PC-9 (cell line): ENCODE measurements around the gene TLE1. TPM values are rescaled to one million over a fixed set of nuclear protein-coding genes. Genes with fewer than 3 reads are reported as not detected.

Source experiments
- BruUV-seq: library from RNA; stranded (reverse); fragments of 400-500 nt; replicated peaks from 2 replicates; lab custom pipeline; 2021; lab: Mats Ljungman, UMichigan
- CTCF ChIA-PET: fragments of 300-600 bp; sonication (Branson Sonifier 250); formaldehyde crosslinking; loops from one replicate; lab custom pipeline; 2022; ENCODE audit warnings: antibody characterized with exemption; lab: Charles Lee
- POLR2A ChIA-PET: fragments of 300-600 bp; sonication (Branson Sonifier 250); formaldehyde crosslinking; loops from one replicate; lab custom pipeline; 2022; ENCODE audit warnings: antibody characterized with exemption; ENCODE audit not compliant: unreplicated experiment; lab: Charles Lee
- DNase-seq, 2 experiments: peaks; one replicate each; pipeline versions ENCODE4 v3.0.0 to v3.0.0-alpha.2; 2015 to 2022; ENCODE audit warnings: mixed read lengths in 1 of 2
- H2AFZ ChIP-seq: fragments of 200-600 bp; sonication (generic); 2 replicates; pipeline ENCODE4 v1.8.1; 2017; ENCODE audit warnings: antibody characterized with exemption
- H3F3A ChIP-seq: fragments of 200-600 bp; sonication (generic); 2 replicates; pipeline ENCODE4 v1.8.1; 2017; ENCODE audit warnings: antibody characterized with exemption, mild to moderate bottlenecking, low read depth; ENCODE audit not compliant: insufficient read depth
- H3K27ac ChIP-seq: fragments of 200-600 bp; sonication (generic); 2 replicates; pipeline ENCODE4 v1.6.1; 2016; ENCODE audit warnings: mixed run types
- H3K27me3 ChIP-seq: fragments of 200-600 bp; sonication (generic); 2 replicates; pipeline ENCODE4 v1.6.1; 2016; ENCODE audit warnings: low read depth, mixed run types; ENCODE audit not compliant: insufficient read depth
- H3K36me3 ChIP-seq: fragments of 200-600 bp; sonication (generic); 2 replicates; pipeline ENCODE4 v1.6.1; 2016; ENCODE audit warnings: low read depth, mixed run types
- H3K4me1 ChIP-seq: fragments of 200-600 bp; sonication (generic); replicated peaks from 2 replicates; pipeline ENCODE4 v1.6.1; 2016; ENCODE audit warnings: mixed run types; ENCODE audit not compliant: insufficient read depth
- H3K4me2 ChIP-seq: fragments of 200-600 bp; sonication (generic); 2 replicates; pipeline ENCODE4 v1.6.1; 2017; ENCODE audit warnings: mixed run types
- H3K4me3 ChIP-seq: fragments of 200-600 bp; sonication (generic); 2 replicates; pipeline ENCODE4 v1.6.1; 2016; ENCODE audit warnings: mixed run types
- H3K79me2 ChIP-seq: fragments of 200-600 bp; sonication (generic); 2 replicates; pipeline ENCODE4 v1.6.1; 2017; ENCODE audit warnings: low read depth, mixed run types
- H3K9me2 ChIP-seq: fragments of 200-600 bp; sonication (generic); 2 replicates; pipeline ENCODE4 v1.8.1; 2017; ENCODE audit warnings: mild to moderate bottlenecking; ENCODE audit not compliant: insufficient read depth
- H3K9me3 ChIP-seq: fragments of 200-600 bp; sonication (generic); 2 replicates; pipeline ENCODE4 v1.8.1; 2016; ENCODE audit warnings: low read depth; ENCODE audit not compliant: insufficient read depth
- H4K20me1 ChIP-seq: fragments of 200-600 bp; sonication (generic); 2 replicates; pipeline ENCODE4 v1.8.1; 2017; ENCODE audit not compliant: insufficient read depth
- CTCF ChIP-seq: fragments of 200-600 bp; sonication (generic); conservative IDR thresholded peaks from 2 replicates; pipeline ENCODE4 v1.6.1; 2017; ENCODE audit warnings: mixed run types, antibody characterized with exemption, mild to moderate bottlenecking, moderate library complexity
- EZH2 ChIP-seq: fragments of 200-600 bp; sonication (generic); IDR thresholded peaks from 2 replicates; pipeline ENCODE4 v1.8.0; 2017; ENCODE audit warnings: antibody characterized with exemption, low read depth
- intact Hi-C: fragments of 100-400 bp; cut with micrococcal nuclease; formaldehyde crosslinking; loops from one replicate; pipeline ENCODE4 v1.10.0; 2022; ENCODE audit not compliant: unreplicated experiment
- total RNA-seq: library from RNA; stranded (reverse); gene quantifications from 2 replicates; pipeline ENCODE4 v1.2.3, GENCODE V29; 2021

TLE1 gene
- total RNA-seq, 1 experiment from 2014 or later, result 80.9 TPM

DNA sequence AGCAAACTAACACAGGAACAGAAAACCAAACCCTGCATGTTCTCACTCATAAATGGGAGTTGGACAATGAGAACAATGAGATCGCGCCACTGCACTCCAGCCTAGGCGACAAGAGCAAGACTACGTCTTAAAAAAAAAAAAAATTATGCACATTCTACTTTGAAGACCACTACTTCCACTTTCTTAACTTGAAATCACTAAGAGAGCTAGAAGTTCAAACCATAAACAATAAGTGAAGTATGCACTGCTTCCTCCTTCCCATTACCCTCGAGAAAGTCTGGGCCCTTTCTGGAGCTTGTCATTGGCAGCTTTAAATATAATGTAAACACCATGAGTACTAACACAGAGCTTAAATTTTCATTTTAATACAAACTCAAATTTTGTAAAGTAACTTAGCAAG lies 94.9 kb downstream of the TLE1 start:
- Histone ChIP-seq H3K9me2 (no peaks in the 10 kb centered on the region), H3K4me3 (no peak overlapping the region), H3K4me2 (no peak overlapping the region), H3K79me2 (no peaks in the 10 kb centered on the region), H2AFZ (no peak overlapping the region), H3K4me1 (no peaks in the 10 kb centered on the region), H3K27ac (no peak overlapping the region), H3K27me3 (no peaks in the 10 kb centered on the region), H4K20me1 (no peaks in the 10 kb centered on the region), H3K9me3 (no peaks in the 10 kb centered on the region), H3F3A (no peaks in the 10 kb centered on the region), H3K36me3 (peaks cover 31% of the 10 kb centered on the region)
- intact Hi-C loops, result no loop called here
- no peak for TF ChIP-seq EZH2
- no peak for TF ChIP-seq CTCF
- BruUV-seq, result no TSS peak
- CTCF ChIA-PET, result no interaction called here
- no peak for DNase-seq
- POLR2A ChIA-PET, result interaction anchor here (0.5 kb wide), 1 partner anchor 95 kb away, joined by 17 read pairs; the partner anchor contains the start of gene TLE1

GRCh38 chr9:81592887-81593266 lies 96.5 kb downstream of the TLE1 start:
- CTCF ChIA-PET, result no interaction called here
- H3K27ac ChIP-seq, result no peak overlapping the region
- H3K4me1 ChIP-seq, result no peaks in the 10 kb centered on the region
- H4K20me1 ChIP-seq, result no peaks in the 10 kb centered on the region
- POLR2A ChIA-PET, result no interaction called here
- no peaks in the 10 kb centered on the region for H3K9me3 ChIP-seq
- no TSS peak for BruUV-seq
- H3K9me2 ChIP-seq, result no peaks in the 10 kb centered on the region
- TF ChIP-seq EZH2 (no peak), CTCF (no peak)
- no peak overlapping the region for H3K4me2 ChIP-seq
- intact Hi-C loops, result no loop called here
- H3K36me3 ChIP-seq, result peaks cover 23% of the 10 kb centered on the region
- no peaks in the 10 kb centered on the region for H3K79me2 ChIP-seq
- H3K4me3 ChIP-seq, result no peak overlapping the region
- H3K27me3 ChIP-seq, result no peaks in the 10 kb centered on the region
- no peak for DNase-seq
- H3F3A ChIP-seq, result no peaks in the 10 kb centered on the region
- no peak overlapping the region for H2AFZ ChIP-seq

DNA sequence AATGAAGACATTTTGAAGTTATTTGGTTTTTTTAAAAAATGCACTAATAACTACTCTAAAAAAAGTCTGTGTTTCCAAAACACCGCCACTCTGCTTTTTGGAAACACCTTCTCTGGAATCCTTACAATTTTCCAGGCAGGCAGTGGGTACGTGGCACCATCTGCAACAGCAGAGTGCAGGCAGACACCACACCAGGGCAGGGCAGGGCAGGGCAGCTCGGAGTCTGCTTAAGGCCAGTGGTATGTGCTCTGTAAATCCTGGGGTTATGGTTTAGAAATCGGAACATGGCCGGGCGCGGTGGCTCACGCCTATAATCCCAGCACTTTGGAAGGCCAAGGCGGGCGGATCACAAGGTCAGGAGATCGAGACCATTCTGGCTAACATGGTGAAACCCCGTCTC lies 97.6 kb downstream of the TLE1 start:
- Histone ChIP-seq H3K9me3 (no peaks in the 10 kb centered on the region), H3K4me2 (no peak overlapping the region), H3K79me2 (no peaks in the 10 kb centered on the region), H4K20me1 (no peaks in the 10 kb centered on the region), H3K4me1 (no peaks in the 10 kb centered on the region), H3K27ac (no peak overlapping the region), H3K36me3 (peaks cover 26% of the 10 kb centered on the region), H3K4me3 (no peak overlapping the region), H3F3A (no peaks in the 10 kb centered on the region), H3K27me3 (no peaks in the 10 kb centered on the region), H3K9me2 (no peaks in the 10 kb centered on the region), H2AFZ (no peak overlapping the region)
- no peak for DNase-seq
- POLR2A ChIA-PET, result no interaction called here
- TF ChIP-seq EZH2 (no peak), CTCF (no peak)
- CTCF ChIA-PET, result no interaction called here
- BruUV-seq, result no TSS peak
- intact Hi-C loops, result no loop called here
